Transverse colon (tissue), 3 donors: ENCODE data around the gene NCKAP5.

Experiments used
- EP300 ChIP-seq: sonication (generic); formaldehyde crosslinking; IDR thresholded peaks from one replicate; pipeline ENCODE4 v1.6.1; 2017; ENCODE audit warnings: antibody characterized with exemption, low read depth
- POLR2A ChIP-seq: fragments of 450-650 bp; IDR thresholded peaks from one replicate; pipeline ENCODE4 v1.6.1; 2016; ENCODE audit warnings: antibody characterized with exemption, mild to moderate bottlenecking, moderate library complexity
- TF ChIP-seq, protein P1 (sequence below), 5 experiments: fragments of 200-600 bp in 3 of 5; fragments of 450-650 bp in 2 of 5; sonication (generic) in 3 of 5; IDR thresholded peaks; 1 replicate in 2 of 5; 2 replicates in 3 of 5; pipeline ENCODE4 v1.5.1; 2016 to 2017; ENCODE audit warnings: antibody characterized with exemption in 5 of 5, inconsistent platforms in 3 of 5, mild to moderate bottlenecking in 2 of 5, moderate library complexity in 1 of 5

DNA sequence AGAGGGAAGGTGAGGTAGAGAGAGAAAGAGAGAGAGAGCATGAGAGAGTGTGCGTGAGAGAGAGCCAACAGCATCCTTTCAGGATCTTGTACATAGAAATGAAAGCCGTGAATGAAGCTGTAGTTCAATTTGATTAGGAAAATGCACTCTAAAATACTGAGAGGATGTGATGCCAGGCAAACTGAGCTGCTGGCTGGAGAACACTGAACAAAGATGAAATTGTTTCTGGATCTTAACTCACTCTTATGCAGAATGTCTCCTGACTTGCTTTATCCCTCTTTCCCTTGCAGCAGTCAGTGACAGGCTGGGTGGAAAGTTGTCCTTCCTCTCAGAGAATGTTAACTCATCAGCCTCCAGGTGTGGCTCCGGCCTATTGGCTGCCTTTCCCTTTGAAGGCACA, 908.9 kb downstream of the NCKAP5 start:
- TF ChIP-seq, protein P1, sequence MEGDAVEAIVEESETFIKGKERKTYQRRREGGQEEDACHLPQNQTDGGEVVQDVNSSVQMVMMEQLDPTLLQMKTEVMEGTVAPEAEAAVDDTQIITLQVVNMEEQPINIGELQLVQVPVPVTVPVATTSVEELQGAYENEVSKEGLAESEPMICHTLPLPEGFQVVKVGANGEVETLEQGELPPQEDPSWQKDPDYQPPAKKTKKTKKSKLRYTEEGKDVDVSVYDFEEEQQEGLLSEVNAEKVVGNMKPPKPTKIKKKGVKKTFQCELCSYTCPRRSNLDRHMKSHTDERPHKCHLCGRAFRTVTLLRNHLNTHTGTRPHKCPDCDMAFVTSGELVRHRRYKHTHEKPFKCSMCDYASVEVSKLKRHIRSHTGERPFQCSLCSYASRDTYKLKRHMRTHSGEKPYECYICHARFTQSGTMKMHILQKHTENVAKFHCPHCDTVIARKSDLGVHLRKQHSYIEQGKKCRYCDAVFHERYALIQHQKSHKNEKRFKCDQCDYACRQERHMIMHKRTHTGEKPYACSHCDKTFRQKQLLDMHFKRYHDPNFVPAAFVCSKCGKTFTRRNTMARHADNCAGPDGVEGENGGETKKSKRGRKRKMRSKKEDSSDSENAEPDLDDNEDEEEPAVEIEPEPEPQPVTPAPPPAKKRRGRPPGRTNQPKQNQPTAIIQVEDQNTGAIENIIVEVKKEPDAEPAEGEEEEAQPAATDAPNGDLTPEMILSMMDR (IDR thresholded peaks at IDR 0.05), result no peak
- no peak for TF ChIP-seq POLR2A
- TF ChIP-seq EP300, result no peak
